Activated CD4-positive, alpha-beta T cell treated with anti-CD3 and anti-CD28 coated beads for 24 hours (primary cell): ENCODE results near the gene RALGPS2.

ENCODE experiments used
- DNase-seq, 2 donors: peaks; one replicate each; pipeline ENCODE4 v3.0.0-alpha.2; 2020; ENCODE audit warnings: low read depth in 2 of 2

Gene RALGPS2

GRCh38 chr1:178724728-178725465 is at the start of gene RALGPS2:
Gene RALGPS2, plus strand, starts transcription at chr1:178725244. Its CDS starts 51,521 bp downstream, at chr1:178776765.
- DNase-seq: peak; percentile 34 to 45

- no peak for DNase-seq
Measured at GRCh38 chr1:178679237-178679636, 45.8 kb upstream of the RALGPS2 start.

GRCh38 chr1:178682429-178682828 is 42.6 kb upstream of the RALGPS2 start:
- DNase-seq: no peak

- DNase-seq: no peak
Measured at GRCh38 chr1:178682886-178683285, 42.2 kb upstream of the RALGPS2 start.

- DNase-seq: no peak
Measured at GRCh38 chr1:178683291-178683690, 41.8 kb upstream of the RALGPS2 start.

- DNase-seq: no peak
Measured at GRCh38 chr1:178684111-178684510, 40.9 kb upstream of the RALGPS2 start.

GRCh38 chr1:178684542-178685000 is 40.5 kb upstream of the RALGPS2 start:
- no peak for DNase-seq

- DNase-seq: no peak
Measured at GRCh38 chr1:178686407-178686806, 38.6 kb upstream of the RALGPS2 start.

GRCh38 chr1:178688244-178688643 is 36.8 kb upstream of the RALGPS2 start:
- no peak for DNase-seq

GRCh38 chr1:178689769-178690168 is 35.3 kb upstream of the RALGPS2 start:
- DNase-seq: no peak

- no peak for DNase-seq
Measured at GRCh38 chr1:178690496-178690895, 34.5 kb upstream of the RALGPS2 start.

- DNase-seq: no peak
Measured at GRCh38 chr1:178692564-178693327, 32.3 kb upstream of the RALGPS2 start.

- DNase-seq: no peak
Measured at GRCh38 chr1:178693366-178693765, 31.7 kb upstream of the RALGPS2 start.

- DNase-seq: no peak
Measured at GRCh38 chr1:178694923-178695525, 30.0 kb upstream of the RALGPS2 start.

GRCh38 chr1:178702146-178702545 is 22.9 kb upstream of the RALGPS2 start:
- no peak for DNase-seq

GRCh38 chr1:178704833-178705232 is 20.2 kb upstream of the RALGPS2 start:
- DNase-seq: no peak

GRCh38 chr1:178706432-178706831 is 18.6 kb upstream of the RALGPS2 start:
- no peak for DNase-seq

- DNase-seq: no peak
Measured at GRCh38 chr1:178713259-178713658, 11.8 kb upstream of the RALGPS2 start.

GRCh38 chr1:178714453-178714852 is 10.6 kb upstream of the RALGPS2 start:
- no peak for DNase-seq

GRCh38 chr1:178716111-178716510 is 8.9 kb upstream of the RALGPS2 start:
- no peak for DNase-seq

GRCh38 chr1:178718520-178718919 is 6.5 kb upstream of the RALGPS2 start:
- no peak for DNase-seq

GRCh38 chr1:178723546-178723945 is 1.5 kb upstream of the RALGPS2 start:
- DNase-seq: no peak

- DNase-seq: no peak
Measured at GRCh38 chr1:178724376-178724727, 692 bp upstream of the RALGPS2 start.
